HG03520 (cell line): Measurements from ENCODE around the gene PARP3.
"Not testable (repeated sequence)": the region's sequence is repeated elsewhere in the genome, so short reads cannot be mapped to it uniquely, and the experiment has no call there.

Experiments used
- ATAC-seq: cut with Tn5 transposase; IDR thresholded peaks from one replicate; pipeline ENCODE4 v1.9.1; 2021; ENCODE audit warnings: mild to moderate bottlenecking, moderate library complexity; ENCODE audit not compliant: unreplicated experiment

PARP3 gene

GRCh38 chr3:51941798-51942602 lies at the start of gene PARP3, which contains the start of gene RRP9:
PARP3 (plus strand) TSS chr3:51942363; CDS start chr3:51943356, 993 bp downstream.
RRP9 (minus strand) TSS chr3:51941904; CDS start chr3:51941867, 37 bp downstream.
- ATAC-seq = peak; percentile 83

GRCh38 chr3:51894391-51894790 lies 47.8 kb upstream of the PARP3 start:
- no peak for ATAC-seq

GRCh38 chr3:51894939-51895338 lies 47.2 kb upstream of the PARP3 start:
- no peak for ATAC-seq

GRCh38 chr3:51896607-51897305 lies 45.4 kb upstream of the PARP3 start:
- ATAC-seq = no peak

GRCh38 chr3:51897391-51897790 lies 44.8 kb upstream of the PARP3 start:
- ATAC-seq = no peak

GRCh38 chr3:51900043-51900442 lies 42.1 kb upstream of the PARP3 start:
- not testable (repeated sequence) for ATAC-seq

- ATAC-seq = not testable (repeated sequence)
Observed at GRCh38 chr3:51902361-51902760, 39.8 kb upstream of the PARP3 start.

- no peak for ATAC-seq
Observed at GRCh38 chr3:51904034-51904823, 37.9 kb upstream of the PARP3 start.

GRCh38 chr3:51908026-51908425 lies 34.1 kb upstream of the PARP3 start:
- ATAC-seq = no peak

- no peak for ATAC-seq
Observed at GRCh38 chr3:51916418-51916817, 25.7 kb upstream of the PARP3 start.

- no peak for ATAC-seq
Observed at GRCh38 chr3:51921081-51921578, 21.0 kb upstream of the PARP3 start.

GRCh38 chr3:51927061-51927977 lies 14.8 kb upstream of the PARP3 start:
- ATAC-seq = no peak

GRCh38 chr3:51928438-51928837 lies 13.7 kb upstream of the PARP3 start:
- ATAC-seq = no peak

GRCh38 chr3:51928981-51929380 lies 13.2 kb upstream of the PARP3 start:
- ATAC-seq = not testable (repeated sequence)

- ATAC-seq = no peak
Observed at GRCh38 chr3:51929420-51930003, 12.7 kb upstream of the PARP3 start.

GRCh38 chr3:51930439-51930838 lies 11.7 kb upstream of the PARP3 start:
- no peak for ATAC-seq

- no peak for ATAC-seq
Observed at GRCh38 chr3:51931756-51932155, 10.4 kb upstream of the PARP3 start.

- no peak for ATAC-seq
Observed at GRCh38 chr3:51932471-51933370, 9.4 kb upstream of the PARP3 start.
